Activated CD8-positive, alpha-beta memory T cell treated with anti-CD3 and anti-CD28 coated beads, Interleukin-2, amount 50 U/mL, for 48 hours (primary cell): ENCODE measurements around the gene TEDC2.
"Not testable (repeated sequence)": the region's sequence is repeated elsewhere in the genome, so short reads cannot be mapped to it uniquely, and the experiment has no call there.

Experiments
- DNase-seq: peaks from one replicate; pipeline ENCODE4 v3.0.0-alpha.2; 2020

Gene TEDC2

DNA sequence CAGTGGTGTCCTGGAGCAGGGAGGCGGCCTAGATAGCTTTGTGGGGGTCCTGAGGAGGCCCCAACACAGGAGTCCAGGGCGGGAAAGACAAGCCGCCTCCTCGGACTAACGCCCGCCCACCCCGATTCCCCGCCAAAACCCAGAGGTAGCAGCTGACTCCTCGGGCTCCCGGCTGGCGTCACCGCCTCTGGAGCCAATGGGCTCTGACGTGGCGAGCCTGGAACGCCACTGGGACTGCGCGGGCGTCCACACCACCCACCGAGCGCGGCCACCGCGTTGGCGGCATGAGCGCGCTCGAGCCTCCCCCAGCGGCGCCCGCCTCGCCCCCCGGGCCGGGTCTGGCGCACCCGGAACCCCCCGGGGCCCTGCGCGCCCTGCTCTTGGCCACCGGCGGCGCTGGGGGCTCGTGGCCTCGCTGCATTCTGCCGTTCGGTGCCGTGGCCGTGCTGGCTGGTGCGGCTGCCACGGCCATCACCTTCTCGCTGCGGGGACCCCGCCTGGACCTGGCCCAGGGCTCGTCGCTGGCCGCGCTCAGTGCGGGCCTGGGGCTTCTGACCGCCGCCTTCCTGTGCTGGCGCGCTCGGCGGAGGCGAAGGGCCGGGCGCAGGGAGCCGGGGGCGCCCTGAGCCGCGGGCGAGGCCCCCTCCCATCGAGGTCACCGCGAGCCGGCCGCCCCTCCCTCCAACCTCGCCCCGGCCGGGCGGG is 7.8 kb downstream of the TEDC2 start:
- DNase-seq, result peak; percentile 71

DNA sequence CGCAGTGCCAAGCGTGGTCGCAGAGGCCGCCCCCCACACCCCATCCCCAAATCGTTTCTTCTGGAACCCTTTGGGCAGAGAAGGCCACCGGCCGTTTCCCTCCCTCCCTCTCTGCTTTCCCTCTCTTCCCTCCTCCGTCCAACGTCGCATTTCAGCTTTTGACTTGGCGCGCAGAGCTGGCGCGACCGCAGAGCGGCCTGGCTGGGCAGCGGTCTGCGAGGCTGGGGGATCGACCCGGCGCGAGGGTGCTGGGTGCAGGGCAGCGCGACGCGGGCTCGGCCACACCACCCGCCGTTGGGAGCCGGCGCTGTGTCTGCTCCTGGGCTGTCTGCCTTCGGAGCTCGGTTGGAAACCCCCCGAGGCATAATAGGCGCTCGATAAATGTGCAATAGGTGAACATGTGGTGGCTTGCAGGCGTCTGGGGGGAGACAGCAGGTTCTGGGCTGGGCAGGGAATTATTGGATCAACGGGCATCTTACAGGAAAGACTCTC is 8.4 kb downstream of the TEDC2 start:
- no peak for DNase-seq

DNA sequence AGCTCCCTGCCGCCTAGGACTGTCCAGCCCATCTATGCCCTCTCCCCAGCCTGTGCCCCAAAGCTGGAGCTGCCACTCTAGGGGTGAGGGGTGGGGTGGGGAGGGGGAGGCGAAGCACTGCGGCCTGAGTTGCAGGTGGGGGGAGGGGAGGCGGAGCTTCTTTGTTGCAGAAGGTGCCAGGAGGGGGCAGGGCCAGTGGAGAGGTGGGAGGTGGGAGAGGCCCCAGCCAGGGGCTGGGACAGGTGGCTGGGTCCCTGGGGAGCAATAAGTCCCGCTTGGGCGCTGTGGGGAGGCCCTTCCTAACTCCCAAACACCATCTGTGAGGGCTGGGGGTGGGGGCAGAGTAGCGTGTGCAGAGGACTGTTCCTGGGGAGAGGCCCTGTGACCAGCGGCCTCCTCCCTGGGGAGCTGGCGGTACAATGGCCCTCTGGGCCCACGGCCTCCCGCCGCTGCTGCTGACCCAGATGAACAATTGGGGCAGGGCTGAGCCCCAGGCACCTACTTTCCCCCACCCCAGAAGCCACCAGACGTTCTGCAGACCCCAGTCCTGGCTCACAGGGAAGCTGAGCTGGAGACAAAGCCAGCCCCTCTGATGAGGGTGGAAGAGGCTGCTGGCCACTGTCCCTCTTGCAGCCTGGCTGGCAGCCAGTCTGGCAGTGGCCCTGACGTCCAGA is 9.0 kb downstream of the TEDC2 start:
- no peak for DNase-seq

DNA sequence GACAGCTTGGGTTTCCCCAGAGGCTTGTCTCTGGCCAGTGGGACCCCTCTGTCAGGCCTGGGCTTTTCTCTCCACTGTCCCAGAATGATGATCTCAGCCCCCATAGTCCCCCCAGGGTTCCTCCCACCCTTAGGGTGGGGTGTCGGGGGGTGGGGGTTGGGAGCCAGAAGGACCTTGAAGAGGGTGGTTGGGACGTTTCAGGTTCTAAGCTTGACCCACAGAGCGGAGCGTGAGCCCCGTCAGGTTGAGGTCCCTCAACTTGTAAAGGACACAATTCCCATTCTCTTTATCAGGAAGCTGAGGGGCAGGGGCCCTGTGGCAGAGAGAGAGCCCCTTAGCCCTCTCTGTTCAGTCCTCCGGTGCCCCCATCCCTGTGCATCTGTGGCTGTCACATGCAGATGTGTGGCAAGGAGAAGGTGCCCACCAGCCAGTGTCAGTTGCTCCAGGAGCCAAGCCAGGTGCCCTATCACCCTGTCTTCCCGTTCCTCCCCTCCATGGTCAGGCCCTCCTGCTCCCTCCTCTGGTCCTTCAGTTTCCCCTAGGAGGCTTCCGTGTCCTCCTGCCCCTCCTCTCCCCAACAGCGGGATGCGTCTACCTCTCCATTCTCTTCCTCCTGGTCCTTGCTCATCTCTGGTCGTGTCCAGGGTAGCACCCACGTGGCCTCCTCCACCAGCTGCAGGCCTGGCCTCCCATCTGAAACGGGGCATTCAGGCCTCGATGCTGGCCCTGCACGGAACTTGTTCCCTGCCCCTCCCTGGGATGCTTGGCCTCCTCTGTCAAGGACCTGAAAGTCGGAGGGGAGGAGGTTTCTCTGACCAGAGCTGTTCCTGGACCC is 9.7 kb downstream of the TEDC2 start:
- no peak for DNase-seq

DNA sequence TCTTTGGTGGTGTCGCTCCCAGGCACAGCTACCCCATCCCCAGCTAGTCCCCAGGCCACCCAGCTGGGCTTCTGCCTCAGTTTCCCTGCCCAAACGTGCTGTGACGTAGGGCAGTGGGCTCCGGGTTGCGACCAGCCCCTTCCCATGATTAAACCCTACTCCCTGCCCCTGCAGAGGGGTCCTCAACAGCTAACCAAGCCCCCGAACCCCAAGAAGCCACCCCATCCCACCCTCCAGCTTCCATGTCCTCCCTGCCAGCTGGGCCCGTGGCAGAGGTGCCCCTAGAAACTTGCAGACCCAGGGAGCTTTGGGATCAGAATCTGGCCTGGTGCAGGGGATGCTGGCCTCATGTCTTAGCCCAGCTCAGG is 10.3 kb downstream of the TEDC2 start:
- no peak for DNase-seq

DNA sequence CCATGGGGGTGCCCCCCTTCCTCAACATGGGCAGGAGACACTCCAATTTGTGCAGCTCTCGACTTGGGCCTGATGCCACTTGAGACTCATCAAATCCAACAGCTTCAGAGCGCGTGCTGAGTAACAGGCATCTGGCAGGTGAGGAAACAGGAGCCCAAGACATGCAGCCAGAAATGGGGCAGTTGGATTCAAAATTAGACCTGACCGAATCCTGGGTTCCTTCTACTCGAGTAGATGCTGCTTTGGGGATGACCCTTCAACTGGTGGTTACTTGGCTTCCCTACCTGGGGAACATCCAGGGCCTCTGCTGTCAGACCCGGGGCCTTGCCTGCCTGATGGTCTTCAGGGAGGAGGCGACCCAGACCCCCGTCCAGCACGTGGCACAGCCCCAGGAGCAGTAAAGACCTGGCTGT is 10.7 kb downstream of the TEDC2 start:
- no peak for DNase-seq

DNA sequence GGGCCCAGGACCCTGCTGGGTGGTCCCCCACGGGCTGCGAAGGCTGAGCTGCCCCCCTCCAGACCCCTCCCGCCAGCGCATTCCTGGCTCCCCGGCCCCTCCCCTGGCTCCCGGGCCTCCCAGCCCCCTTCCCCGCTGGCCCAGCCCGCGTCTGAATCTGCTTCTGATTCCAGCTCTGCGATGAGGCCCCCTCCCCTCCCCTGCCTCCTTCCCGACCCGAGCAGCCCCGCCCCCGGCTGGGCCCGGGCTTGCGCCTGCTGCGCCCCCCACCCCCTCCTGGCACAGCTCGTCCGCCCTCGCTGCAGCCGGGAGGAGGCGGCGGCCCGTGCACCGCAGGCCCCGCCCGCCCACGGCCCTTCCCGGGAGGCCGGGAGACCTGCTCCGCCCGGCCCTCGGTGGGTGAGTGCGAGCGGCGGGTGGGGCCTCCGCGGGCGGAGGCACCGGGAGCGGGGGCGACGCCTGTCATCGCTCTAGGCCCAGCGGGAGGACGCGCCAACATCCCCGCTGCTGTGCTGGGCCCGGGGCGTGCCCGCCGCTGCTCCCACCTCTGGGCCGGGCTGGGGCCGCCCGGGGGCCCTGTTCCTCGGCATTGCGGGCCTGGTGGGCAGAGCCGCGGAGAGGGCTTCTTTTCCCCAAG is 11.2 kb downstream of the TEDC2 start, which contains the start of gene NTN3:
NTN3 (plus strand) TSS at position 282 of the 637 bp plus-strand sequence. CDS start 405 bp downstream, outside the sequence.
- DNase-seq, result no peak

DNA sequence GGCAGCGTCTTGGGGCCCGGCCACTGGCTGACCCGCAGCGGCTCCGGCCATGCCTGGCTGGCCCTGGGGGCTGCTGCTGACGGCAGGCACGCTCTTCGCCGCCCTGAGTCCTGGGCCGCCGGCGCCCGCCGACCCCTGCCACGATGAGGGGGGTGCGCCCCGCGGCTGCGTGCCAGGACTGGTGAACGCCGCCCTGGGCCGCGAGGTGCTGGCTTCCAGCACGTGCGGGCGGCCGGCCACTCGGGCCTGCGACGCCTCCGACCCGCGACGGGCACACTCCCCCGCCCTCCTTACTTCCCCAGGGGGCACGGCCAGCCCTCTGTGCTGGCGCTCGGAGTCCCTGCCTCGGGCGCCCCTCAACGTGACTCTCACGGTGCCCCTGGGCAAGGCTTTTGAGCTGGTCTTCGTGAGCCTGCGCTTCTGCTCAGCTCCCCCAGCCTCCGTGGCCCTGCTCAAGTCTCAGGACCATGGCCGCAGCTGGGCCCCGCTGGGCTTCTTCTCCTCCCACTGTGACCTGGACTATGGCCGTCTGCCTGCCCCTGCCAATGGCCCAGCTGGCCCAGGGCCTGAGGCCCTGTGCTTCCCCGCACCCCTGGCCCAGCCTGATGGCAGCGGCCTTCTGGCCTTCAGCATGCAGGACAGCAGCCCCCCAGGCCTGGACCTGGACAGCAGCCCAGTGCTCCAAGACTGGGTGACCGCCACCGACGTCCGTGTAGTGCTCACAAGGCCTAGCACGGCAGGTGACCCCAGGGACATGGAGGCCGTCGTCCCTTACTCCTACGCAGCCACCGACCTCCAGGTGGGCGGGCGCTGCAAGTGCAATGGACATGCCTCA is 12.0 kb downstream of the TEDC2 start:
- no peak for DNase-seq

DNA sequence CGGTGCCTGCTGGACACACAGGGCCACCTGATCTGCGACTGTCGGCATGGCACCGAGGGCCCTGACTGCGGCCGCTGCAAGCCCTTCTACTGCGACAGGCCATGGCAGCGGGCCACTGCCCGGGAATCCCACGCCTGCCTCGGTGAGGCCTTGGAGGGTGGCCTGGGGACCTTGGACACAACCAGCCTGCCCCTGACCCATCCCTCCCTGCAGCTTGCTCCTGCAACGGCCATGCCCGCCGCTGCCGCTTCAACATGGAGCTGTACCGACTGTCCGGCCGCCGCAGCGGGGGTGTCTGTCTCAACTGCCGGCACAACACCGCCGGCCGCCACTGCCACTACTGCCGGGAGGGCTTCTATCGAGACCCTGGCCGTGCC is 12.6 kb downstream of the TEDC2 start:
- no peak for DNase-seq

DNA sequence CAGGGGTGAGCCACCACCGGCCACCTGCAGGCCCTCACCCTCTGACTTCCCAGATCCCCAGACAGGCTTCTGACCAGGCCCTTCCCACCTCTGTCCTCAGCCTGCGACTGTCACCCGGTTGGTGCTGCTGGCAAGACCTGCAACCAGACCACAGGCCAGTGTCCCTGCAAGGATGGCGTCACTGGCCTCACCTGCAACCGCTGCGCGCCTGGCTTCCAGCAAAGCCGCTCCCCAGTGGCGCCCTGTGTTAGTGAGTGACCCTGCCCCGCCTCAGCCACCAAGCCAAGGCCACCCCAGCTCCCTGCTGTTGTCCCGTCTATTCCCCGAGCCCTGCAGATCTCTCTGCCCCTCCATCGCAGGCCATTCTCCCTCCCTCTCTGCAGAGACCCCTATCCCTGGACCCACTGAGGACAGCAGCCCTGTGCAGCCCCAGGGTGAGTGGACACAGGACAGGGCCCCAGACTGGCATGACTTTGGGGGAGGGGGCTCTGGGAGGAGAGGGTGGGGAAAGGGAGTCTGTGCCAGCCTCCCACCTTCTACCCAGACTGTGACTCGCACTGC is 13.1 kb downstream of the TEDC2 start:
- DNase-seq, result no peak

DNA sequence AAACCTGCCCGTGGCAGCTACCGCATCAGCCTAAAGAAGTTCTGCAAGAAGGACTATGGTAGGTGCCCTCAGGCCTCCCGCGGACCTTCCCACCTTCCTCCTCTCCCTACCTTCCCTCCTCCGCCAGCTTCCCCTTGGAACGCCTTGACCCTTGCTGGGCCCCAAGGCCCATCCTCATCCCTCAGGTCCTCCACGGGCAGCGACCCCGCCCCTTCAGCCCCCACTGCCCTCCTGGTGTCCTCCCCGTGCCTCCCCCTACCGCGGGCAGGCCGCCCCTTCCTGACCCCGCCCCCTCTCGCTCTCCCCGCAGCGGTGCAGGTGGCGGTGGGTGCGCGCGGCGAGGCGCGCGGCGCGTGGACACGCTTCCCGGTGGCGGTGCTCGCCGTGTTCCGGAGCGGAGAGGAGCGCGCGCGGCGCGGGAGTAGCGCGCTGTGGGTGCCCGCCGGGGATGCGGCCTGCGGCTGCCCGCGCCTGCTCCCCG is 13.6 kb downstream of the TEDC2 start:
- peak; percentile 61 for DNase-seq

DNA sequence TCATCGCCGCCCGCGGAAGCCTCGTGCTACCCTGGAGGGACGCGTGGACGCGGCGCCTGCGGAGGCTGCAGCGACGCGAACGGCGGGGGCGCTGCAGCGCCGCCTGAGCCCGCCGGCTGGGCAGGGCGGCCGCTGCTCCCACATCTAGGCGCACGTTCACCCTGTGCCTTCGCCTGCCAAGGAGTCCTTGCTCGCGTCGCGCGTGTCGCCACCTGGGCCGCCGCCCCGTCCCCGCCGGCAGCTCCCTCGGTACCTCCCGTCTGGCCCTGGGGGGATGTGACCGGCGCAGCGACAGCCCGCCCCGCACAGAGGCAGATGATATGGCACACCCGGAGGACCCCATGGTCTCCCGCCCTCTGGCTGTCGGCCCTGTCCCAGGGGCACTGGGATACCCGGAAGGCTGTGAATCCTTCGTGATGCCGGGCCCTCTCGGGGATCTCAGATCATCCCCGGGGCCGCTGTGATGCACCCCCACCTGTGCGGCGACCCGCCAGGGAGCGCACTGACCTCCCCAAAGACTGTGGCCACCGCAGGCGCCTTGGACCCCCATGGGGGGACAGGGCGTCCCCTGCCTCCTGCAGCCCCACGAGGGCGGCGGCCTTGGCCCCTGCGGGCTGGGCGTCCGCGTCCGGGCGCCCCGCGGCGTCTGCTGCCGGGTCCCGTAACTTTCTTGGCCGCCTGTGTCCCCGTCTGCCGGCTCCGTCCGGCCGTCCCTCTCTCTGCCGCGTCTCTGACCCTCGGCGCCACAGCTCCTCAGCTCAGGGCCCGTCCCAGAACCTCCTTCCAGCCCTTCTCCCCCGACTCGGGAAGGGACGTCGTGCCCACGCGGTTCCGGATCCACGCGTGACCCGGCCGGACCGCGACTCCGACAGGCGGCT is 14.3 kb downstream of the TEDC2 start:
- DNase-seq, result peak; percentile 79

DNA sequence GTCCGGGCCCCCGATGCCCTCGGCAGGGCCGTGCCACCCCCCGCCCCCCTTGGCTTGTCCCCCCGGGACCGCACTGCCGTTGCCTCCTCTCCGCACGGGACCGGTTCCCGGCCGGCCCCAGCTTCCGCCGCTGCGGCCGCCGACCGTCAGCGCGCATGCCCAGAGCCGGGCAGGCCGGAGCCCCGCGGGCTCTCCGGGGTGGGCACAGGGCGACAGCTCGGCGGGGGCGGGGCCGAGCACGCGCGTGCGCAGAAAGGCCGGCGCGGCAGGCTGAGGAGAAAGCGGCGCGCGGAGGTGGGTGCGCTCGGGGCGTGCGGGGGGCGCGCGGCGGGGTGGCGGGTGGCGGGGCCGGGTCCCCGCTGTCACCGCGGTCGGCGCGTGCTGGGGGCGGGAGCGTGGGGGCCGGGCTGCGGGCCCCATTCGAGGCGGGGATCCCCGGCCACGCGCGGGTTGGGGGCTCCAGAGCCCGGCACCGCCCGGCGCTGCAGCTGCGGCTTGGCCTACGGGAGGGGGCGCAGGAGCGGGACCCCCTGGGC is 15.0 kb downstream of the TEDC2 start, which contains the start of gene TBC1D24:
TBC1D24 (plus strand) TSS at position 251 of the 536 bp plus-strand sequence. CDS start 21,022 bp downstream, outside the sequence.
- DNase-seq, result peak; percentile 95

DNA sequence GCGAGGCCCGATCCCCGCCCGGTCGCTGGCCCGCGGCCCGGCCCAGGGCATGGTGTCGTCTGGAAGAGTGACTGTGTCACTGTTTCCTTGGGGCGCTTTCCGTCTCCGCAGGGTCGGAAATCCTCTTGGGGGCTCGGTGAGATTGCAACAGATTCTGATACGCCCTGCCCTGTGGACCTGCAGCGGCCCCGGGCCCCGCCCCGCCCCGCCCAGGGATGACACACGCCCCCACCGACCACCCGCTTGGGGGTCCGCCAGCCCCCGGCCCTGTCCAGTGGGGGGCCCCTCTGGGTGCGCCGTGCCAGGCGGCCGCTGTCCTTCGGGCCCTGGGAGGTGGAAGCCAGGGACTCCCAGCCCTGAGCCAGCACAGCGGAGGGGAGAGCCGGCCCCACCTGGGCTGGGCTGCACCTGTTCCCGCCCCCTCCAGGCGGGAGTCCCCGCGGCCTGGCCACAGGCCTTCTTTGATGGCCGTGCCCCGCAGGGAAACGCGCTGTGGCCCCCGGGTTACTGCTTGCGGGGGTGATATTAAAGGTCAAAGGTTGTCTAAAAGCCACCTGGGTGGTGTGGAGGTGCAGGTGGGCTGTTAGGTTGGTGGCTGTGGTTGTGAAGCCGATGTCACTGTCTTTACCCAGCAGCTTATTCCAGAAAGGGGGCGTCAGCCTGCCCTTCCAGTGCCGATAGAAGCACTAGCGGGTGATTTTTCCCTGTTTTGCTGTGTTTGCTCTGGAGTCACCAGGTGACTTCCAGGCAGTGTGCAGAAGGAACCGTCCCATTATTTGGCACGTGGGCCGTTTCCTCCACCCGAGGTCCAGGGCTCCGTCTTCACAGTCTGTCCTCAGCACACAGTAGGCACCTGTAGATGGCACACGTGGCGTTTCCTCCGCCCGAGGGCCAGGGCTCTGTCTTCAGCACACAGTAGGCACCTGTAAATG is 15.8 kb downstream of the TEDC2 start:
- peak; percentile 70 for DNase-seq

DNA sequence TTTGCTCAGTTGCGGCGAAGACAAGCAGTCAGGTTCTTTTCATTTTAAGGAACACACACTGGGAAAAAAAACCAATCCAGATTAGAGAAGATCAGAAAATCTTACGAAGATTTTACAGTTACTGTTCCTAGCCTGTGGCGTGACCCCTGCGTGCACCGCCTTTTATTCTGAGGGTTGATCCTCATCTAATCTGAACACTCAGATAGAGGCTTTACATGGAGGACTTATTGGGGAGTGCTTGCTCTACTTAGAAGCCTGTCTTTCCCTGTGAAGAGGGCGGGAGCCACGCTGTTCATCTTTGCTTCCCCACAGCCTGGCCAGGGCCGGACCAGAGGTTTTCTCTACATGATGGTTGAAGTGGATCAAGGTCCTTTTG is 16.4 kb downstream of the TEDC2 start:
- no peak for DNase-seq

DNA sequence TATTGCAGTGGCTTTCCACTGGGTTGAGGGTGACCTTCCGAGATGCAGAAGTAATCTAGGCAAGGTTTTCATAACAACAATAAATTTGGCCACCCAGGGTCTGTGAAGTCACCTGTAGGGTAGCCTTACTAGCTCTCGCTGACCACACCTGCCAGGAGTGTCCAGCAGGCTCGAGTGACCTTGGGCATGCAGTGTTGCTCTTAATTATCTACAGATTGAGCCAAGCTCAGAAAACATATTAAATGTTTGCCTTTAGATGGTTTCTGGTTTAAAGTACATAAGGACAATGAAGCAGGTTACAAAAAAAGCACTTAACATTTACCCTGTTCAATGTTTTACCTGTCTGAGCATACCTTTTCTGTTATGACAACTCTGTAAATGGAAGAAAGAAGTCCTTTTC is 16.8 kb downstream of the TEDC2 start:
- no peak for DNase-seq

DNA sequence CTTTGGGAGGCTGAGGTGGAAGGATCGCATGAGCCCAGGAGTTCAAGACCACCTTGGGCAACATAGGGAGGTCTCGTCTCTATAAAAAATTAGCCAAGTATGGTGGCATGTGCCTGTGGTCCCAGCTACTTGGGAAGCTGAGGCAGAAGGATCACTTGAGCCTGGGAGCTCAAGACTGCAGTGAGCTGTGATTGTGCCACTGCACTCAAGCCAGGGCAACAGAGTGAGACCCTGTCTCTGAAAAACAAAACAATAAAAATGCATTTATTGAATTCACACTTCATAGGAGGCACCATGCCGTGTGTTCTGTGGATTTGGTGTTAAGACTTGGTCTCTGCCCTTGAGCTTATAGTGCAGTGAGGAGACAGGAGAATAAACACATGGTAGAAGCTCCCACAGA is 17.4 kb downstream of the TEDC2 start:
- DNase-seq, result no peak

DNA sequence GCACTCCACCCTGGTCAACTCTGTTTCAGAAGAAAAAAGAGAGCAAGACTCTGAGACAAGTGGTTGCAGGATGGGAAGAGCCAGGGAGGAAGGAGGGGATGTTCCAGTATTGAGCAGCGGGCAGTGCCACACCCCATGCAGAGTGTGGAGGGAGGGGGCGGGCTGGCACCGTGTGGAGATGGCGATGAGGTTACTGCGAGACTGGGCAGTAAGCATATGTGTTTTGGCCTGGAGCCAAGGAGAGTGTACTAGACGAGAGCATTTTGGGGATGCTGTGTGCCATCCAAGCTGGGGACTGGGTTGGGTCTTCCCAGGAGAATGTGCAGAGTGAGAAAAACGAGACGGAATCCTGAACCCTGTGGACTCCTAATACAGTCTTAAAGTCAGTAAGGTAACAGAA is 18.4 kb downstream of the TEDC2 start:
- DNase-seq, result no peak

DNA sequence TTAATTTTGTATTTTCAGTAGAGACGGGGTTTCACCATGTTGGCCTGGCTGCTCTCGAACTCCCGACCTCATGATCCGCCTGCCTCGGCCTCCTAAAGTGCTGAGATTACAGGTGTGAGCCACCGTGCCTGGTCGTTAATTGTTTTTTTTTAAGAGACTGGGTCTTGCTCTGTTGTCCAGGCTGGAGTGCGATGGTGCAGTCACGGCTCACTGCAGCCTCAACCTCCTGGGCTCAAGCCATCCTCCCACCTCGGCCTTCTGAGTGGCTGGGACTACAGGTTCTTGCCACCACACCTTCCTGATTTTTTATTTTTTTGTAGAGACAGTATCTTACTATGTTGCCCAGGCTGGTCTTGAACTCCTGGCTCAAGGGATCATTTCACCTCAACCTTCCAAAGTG is 20.1 kb downstream of the TEDC2 start:
- not testable (repeated sequence) for DNase-seq
